ENCODE results near the gene HCCS.
"Not testable (repeated sequence)": the region's sequence is repeated elsewhere in the genome, so short reads cannot be mapped to it uniquely, and the experiment has no call there.

HCCS gene

GRCh38 chrX:11111037-11111851 lies at the start of gene HCCS:
Gene HCCS, plus strand, starts transcription at chrX:11111332. Its CDS starts 729 bp downstream, at chrX:11112061.
- peak; percentile 76 for DNase-seq

DNA sequence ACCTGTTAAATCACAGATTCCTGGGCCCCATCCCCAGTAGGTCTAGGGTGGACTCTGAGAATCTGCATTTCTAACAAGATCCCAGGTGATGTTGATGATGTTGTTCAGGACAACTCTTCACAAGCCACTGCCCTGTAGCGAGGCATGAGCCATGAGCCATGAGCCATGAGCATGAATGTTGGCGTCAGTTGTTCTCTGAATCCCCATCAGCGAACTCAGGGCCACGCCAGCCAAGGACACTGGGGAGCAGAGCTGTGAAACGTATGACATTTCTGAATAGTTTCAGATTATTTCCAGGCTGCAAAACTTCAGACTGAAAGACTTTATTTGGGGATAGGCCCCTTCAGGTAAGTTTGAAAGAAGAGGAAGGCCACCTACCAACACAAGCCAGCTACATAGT lies 46.9 kb upstream of the HCCS start:
- DNase-seq = no peak

DNA sequence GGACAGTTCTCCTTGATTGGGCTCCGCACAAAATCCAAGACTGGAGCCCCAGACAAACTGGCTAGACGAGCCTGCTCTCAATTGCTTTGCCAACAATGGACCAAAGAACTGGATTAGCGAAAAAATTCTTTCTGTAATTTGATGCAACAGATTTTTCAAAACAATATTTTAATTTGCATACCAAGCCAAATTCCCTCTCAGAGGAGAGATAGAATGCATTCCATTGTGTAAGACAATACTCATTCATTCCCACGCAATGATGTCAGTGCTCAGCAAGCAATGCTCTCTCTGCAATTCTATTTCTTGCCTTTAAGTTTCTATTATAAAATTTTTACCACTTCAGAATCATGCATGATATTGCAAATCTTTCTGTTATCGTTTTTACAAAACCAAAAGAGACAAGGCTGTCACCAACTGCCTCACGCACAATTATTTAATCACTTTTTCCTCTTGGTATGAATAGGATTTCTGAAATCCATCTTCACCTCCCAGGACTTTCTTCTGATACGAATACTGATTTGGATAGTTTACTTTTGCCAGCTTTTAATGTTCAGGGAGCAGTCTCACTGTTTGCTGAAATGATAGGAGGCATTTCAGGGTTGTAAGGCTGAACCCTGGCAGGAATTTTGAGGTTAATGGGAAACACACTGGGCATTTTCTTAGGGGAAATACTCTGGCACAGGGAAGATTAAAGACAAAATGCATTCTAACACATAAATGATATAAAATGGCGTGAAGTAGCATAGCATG lies 46.1 kb upstream of the HCCS start:
- DNase-seq = no peak

DNA sequence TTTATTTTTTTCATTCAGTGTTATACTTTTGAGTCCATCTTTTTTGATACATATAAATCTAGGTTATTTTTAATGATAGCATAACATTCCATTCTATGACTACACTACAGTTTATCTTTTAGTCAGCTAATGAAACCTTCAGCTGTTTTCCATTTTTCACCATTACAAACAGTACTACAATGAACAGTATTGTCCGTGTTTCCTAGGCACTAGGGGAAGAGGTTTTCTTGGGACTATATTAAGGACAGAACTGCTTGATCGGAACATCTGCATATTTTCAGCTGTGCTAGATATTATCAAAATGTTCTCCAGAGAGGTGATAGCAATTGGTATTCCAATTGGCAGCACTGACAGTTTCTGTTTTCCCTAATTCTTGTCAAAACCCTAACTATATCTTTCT lies 44.3 kb upstream of the HCCS start:
- no peak for DNase-seq

- DNase-seq = no peak
Observed at GRCh38 chrX:11073381-11073780, 37.8 kb upstream of the HCCS start.

DNA sequence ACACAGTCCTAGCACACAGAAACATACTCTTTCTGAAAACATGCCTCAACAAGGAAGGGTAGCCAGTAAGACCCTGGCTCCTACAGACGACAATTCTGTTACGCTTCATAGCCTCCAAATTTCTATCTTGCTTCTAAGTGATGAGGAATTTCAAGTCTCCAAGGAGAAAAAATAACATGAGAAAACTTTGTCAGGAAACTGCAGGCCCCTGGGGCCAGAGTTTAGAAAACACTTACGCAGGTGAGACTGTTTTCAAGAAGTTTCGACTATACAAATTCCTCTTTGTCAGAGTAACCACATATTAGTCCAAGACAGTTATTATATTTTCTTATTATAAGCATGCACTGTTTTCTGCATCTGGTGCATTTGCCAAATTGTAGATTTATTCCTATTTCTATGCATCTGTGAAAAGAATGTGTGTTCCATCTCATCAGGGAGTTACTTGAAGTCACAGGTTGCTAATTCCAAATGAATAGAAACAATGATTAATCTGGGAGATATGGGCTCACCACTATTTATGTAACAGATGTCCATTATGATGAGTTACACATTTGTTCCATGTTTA lies 30.3 kb upstream of the HCCS start:
- DNase-seq = no peak

- DNase-seq = no peak
Observed at GRCh38 chrX:11081511-11081910, 29.6 kb upstream of the HCCS start.

DNA sequence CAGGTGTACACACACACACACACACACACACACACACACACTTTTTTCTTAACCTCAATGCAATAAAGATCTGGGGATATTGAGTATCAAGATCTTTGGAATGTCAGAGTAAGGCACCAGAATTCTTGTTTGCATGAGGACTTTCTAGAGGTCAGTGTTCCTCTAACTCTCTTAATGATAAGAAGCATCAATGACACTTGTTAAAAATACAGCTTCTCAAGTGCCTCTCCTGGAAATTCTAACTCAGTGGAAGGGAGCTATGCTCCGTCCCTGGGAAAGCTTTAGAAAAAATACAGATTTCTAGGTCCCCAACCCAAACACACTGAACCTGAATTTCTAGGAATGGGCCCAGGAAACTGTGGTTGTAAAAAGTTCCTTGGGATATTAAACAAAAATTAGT lies 25.8 kb upstream of the HCCS start:
- no peak for DNase-seq

DNA sequence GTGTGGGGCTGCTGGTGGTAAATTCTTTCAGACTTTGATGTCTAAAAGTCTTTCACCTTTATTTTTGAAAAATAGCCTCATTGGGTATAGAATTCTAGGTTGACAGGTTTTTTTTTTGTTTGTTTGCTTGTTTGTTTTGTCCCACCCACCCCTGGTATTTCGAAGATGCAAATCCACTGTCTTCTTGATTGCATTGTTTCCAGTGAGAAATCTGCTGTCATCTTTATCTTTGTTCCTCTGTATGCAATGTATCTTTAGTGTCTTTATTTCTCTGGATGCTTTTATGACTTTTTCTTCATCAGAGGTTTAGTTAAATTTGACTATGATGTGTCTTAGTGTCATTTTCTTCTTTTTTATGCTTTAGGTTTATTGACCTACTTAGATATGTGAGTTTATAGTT lies 21.3 kb upstream of the HCCS start:
- no peak for DNase-seq

- no peak for DNase-seq
Observed at GRCh38 chrX:11097933-11098332, 13.2 kb upstream of the HCCS start.

GRCh38 chrX:11099465-11099864 lies 11.7 kb upstream of the HCCS start:
- no peak for DNase-seq

DNA sequence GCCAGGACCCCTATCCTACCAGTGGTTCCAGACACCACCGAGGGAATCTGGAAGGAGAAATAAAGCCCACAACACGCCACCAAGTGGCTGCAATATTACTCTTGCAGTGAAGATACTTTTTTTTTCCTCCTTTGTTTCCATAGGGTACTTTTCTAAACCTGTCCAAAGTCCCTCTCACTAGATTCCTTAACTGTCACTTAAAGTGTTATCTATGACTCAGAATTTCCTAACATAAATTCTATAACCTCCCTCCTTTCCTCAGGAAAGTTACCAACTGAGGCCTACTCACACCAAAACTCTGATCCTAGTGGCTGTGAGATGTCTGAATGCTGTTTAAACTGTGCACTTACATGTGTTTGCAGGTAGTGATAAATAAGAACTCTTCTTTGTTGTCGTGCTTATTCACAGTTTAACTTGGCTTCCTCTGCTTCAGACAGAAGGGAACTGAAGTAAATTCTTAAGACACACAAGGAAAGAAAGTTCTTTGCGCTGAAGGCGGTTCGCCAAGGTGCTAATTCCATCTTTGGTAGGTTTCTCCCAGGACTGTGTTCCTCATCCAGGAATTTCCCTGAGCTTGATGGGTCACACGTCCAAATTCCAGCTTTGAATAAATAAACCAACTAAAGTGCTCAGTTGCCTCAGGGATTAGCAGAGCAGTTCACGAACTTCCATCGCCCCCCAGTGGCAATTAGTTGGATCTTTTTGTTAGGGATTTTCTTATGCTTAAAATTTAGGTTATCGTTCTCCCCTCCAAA lies 10.7 kb upstream of the HCCS start:
- no peak for DNase-seq

DNA sequence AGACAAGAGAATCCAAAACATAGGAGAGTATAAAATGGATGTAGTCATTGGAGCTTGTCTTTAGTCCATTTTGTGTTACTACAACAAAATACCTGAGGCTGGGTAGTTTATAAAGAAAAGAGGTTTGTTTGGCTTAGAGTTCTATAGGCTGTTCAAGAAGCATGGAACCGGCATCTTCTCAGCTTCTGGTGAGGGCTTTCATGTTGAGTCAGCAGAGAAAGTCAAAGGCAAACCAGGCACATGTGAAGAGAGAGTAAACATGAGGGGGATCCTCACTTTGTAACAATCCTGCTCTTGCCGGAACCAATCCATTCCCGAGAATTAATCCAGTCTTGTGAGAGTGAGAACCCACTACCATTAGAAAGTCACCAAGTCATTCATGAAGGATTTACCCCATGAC lies 8.1 kb upstream of the HCCS start:
- DNase-seq = no peak

DNA sequence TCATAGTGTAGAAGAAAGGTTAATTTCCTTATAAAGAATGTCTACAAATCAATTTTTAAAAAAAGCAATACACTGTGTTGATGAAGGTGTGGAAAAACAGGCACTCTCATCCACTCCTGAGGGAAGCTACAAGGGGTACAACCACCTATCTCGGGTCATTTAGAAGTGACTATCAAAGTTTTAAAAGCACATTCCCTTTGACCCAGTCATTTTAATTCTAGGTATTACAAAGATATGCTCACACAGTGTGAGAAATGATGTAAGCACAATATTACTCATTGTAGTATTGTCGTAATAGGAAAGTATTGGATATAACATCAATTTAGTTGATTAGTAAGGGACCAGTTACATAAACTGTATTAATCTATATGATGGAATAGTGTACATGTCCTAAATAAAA lies 7.4 kb upstream of the HCCS start:
- DNase-seq = no peak

DNA sequence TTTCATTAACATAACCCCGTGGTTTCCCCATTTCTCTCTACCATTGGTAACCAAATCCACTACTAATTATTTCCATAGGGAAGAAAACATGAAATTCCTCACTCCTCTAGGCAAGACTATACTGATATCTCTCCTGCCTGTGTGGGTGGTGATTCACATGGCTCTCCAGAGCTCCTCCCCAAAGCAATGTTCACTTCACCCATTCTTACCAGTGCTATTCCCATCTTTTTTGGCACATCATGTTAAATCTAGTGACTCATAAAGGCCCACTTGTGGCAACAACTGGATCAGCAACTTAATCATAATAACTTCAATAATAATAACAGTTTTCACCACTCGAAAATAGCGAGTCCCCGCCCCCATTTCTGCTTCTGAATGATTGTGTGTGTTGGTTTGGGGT lies 6.1 kb upstream of the HCCS start:
- no peak for DNase-seq

DNA sequence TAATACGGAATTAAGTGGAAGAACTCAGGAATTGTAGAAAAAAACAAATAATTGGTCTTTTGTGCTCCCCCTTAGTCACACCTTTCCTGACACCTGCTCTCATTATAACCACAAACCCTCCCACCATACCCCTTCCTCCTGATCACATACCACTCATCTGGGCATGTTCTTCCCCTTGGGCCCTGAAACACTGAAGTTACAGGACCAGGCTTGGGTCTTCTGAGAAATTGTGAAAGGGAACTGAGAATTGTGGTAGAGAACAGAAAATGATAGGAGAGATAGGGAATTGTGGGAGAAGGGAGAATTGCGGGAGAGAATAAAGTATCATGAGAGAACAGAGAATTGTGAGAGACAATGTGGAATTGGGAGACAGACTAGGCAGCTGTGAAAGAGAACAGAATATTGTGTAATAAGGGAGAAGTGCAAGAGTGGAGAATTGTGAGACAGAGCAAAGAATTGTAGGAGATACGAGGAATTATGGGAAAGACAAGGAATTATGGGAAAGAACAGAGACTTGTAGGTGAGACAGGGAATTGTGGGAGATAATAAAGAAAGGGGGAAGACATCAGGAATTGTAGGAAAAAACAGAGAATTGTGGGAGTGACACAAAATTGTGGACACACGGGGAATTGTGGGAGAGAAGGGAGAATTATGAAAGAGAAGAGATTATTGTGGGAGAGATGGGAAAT lies 2.7 kb upstream of the HCCS start:
- no peak for DNase-seq

DNA sequence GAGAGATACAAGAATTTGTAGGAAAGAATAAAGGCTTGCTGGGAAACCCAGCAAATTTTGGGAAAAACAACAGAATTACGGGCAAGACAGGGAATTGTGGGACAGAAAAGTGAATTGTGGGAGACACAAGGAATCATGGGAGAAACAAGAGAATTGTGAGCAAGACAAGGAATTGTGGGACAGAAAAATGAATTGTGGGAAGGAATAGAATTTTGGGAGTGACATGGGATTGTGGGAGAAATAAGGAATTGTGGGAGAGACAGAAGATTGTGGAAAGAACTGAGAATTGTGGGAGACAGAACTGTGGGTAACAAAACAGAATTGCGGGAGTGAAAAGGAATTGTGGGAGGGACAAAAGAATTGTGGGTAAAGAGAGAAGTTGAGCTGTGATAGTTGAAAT lies 1.2 kb upstream of the HCCS start:
- DNase-seq = no peak

- DNase-seq = no peak
Observed at GRCh38 chrX:11111947-11112346, 815 bp downstream of the HCCS start.

GRCh38 chrX:11113731-11114130 lies 2.6 kb downstream of the HCCS start:
- no peak for DNase-seq

DNA sequence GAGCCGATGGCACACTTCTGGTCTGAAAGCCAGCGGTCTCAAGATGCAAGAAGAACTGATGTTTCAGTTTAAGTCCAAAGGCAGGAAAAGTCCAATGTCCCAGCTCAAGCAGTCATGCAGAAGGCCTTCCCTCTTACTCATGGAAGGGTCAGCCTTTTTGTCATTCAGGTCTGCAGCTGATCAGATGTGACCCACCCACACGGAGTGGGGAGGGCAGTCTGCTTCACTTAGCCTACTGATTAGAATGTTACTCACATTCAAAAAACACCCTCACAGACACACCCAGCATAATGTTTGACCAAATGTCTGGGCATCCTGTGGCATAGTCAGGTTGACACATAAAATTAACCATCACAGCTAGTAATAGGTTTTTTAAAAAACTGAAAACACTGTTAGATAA lies 6.6 kb downstream of the HCCS start:
- no peak for DNase-seq

DNA sequence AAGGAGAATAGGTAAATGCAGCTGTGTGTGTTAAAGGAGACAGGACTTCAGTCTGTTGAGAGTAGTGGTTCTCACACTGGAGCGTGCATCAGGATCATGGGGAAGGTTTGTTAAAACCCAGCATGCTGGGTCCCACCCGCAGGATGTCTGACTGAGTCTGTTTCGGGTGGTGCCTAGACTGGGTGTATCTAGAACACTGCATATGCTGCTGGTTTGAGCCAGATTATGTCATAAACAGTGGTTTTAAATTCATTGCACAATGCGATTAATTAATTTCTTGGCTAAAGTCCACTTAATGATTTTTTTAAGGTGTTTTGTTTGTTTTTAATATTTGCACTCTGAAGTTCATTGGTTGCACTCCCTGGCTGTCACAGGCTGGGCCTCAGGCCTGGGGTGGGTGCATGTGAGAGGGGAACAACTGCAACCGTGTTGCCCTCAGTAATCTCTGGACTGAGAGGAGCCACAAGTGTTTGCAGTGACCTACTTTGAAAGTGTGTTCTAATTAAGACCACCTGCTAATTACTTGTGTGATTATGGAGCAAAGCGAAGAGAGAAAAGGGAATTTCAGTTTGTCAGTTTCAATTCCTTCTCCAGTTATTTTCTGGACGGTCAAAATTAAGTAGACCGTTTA lies 8.3 kb downstream of the HCCS start:
- no peak for DNase-seq

- not testable (repeated sequence) for DNase-seq
Observed at GRCh38 chrX:11123087-11123486, 12.0 kb downstream of the HCCS start.

Measured in activated CD4-positive, alpha-beta T cell treated with anti-CD3 and anti-CD28 coated beads, Interleukin-2, amount 50 U/mL, for 1 hour (primary cell).